ENCODE results near the gene SV2C.
"Not testable (repeated sequence)": the region's sequence is repeated elsewhere in the genome, so short reads cannot be mapped to it uniquely, and the experiment has no call there.

SV2C gene

DNA sequence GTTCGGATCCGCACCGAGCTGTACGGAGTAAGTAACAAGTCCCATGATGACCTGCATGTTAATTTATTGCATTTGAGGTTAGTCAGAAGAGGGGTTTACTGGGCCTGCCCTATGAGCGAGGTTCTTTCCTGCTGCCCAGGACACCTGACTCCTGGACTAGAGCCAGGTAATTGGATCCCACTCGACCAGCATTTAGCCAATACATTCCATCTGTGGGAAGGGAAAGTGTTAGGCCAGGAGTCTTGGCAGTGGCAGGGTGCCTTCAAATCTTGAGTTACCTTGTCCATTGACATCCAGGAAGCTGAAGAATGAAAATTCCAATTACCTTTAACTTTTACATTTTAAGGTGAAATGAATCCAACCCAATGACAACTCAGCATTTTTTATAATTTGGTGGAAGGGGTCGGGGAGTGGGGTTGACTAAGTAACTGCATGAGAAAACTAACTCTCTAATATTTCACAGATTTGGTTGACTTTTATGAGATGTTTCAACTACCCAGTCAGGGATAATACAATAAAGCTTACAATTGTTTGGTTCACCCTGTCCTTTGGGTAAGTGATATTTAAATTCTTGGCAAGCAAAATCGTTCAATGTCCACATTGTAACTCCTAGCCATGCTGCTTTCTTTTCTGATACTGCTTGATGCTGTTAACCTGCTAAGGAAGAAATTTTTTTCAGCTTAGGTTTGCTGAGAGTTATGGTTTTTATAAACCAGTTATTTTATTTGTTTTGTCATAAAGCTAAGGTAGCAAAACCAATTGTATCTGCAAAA is 208.3 kb downstream of the SV2C start:
- Histone ChIP-seq H3K27ac (ENCODE audit: low read length) (peak overlapping the region; percentile 16), H3K9me3 (ENCODE audit: control insufficient read depth in 1 of 2, low read length in 2 of 2) (no peaks in the 10 kb centered on the region), H3K36me3 (ENCODE audit: control insufficient read depth in 1 of 2, insufficient read depth in 2 of 2, low read length in 2 of 2) (no peaks in the 10 kb centered on the region), H3K4me3 (ENCODE audit: low read depth in 1 of 2, low read length in 2 of 2) (no peak overlapping the region), H3K27me3 (ENCODE audit: low read depth, low read length) (no peaks in the 10 kb centered on the region), H3K4me1 (ENCODE audit: control insufficient read depth in 1 of 2, insufficient read depth in 2 of 2, low read length in 2 of 2) (peaks cover 0 to 7% of the 10 kb centered on the region in 2 donors)

DNA sequence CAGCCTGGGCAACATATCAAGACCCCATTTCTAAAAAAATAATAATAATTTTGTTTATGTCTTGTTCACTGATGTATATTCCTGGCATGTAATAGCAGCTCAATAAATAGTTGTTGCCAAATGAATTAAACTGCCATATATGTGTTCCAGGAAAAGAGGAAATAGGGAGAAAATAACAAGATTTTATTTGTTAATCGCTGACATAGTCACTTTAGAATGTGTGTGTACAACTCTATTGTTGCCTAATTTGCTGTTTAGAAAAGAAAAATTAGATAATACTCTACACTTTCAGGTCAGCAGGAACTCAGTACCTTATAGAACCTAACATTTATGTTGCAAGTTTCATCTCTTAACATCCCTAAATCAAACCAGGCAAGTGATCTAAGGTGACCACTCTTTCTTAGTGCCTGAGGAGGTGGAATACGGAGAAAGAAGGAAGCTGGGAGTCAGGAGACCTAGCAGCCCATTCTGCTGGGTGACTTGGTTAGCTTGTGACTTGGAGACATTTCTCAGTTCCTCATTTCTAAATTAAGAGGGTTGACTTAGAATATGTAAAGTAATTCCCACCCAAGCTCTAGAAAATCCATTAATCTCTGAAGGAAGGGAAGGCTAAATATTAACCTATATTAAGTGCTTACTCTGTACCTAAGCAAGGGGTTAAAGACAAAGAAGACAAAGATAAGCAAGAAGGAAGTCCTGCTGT is 209.6 kb downstream of the SV2C start:
- H3K4me1 ChIP-seq (ENCODE audit: control insufficient read depth in 1 of 2, insufficient read depth in 2 of 2, low read length in 2 of 2) = peaks cover 0 to 7% of the 10 kb centered on the region in 2 donors
- H3K27ac ChIP-seq (ENCODE audit: low read length) = peak overlapping the region; percentile 22
- no peak overlapping the region for H3K4me3 ChIP-seq (ENCODE audit: low read depth in 1 of 2, low read length in 2 of 2)
- H3K36me3 ChIP-seq (ENCODE audit: control insufficient read depth in 1 of 2, insufficient read depth in 2 of 2, low read length in 2 of 2) = no peaks in the 10 kb centered on the region
- no peaks in the 10 kb centered on the region for H3K27me3 ChIP-seq (ENCODE audit: low read depth, low read length)
- H3K9me3 ChIP-seq (ENCODE audit: control insufficient read depth in 1 of 2, low read length in 2 of 2) = no peaks in the 10 kb centered on the region

DNA sequence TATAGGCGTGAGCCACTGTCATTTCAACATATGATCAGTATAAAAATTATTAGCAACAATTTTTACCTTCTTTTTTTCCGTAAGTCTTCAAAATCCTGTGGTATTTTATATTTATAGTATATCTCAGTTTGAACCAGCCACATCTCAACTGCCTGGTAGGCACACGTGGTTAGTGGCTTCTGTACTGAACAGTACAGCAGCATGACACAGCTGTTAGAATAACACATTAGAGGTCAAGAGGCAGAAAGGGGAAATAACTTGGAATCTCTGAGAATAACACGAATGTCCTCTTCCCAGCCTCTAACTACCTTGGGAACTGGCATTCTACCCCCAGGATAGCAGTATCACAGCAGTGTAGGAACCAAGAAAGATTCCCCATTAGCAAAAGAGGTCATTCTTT is 211.4 kb downstream of the SV2C start:
- H3K9me3 ChIP-seq (ENCODE audit: control insufficient read depth in 1 of 2, low read length in 2 of 2) = no peaks in the 10 kb centered on the region
- no peaks in the 10 kb centered on the region for H3K27me3 ChIP-seq (ENCODE audit: low read depth, low read length)
- H3K4me1 ChIP-seq (ENCODE audit: control insufficient read depth in 1 of 2, insufficient read depth in 2 of 2, low read length in 2 of 2) = peaks cover 0 to 7% of the 10 kb centered on the region in 2 donors
- no peak overlapping the region for H3K27ac ChIP-seq (ENCODE audit: low read length)
- no peaks in the 10 kb centered on the region for H3K36me3 ChIP-seq (ENCODE audit: control insufficient read depth in 1 of 2, insufficient read depth in 2 of 2, low read length in 2 of 2)
- no peak overlapping the region for H3K4me3 ChIP-seq (ENCODE audit: low read depth in 1 of 2, low read length in 2 of 2)

DNA sequence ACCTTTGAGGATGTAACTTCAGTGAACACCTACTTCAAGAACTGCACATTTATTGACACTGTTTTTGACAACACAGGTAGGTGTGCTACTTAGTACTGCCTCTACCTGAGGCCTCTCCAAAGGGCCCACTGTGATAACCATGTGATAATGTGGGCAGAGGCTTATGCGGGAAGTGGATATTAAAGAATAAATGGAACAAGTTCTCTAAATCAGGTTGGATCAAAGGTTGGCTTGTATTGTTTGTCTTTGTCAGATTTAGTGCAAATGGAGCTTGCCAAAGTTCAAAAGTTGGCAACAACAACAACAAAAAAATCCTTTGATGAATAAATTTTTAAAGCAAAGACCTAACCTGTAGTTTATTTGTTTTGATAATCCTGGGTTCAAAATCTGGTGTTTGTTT is 215.7 kb downstream of the SV2C start:
- H3K4me3 ChIP-seq (ENCODE audit: low read depth in 1 of 2, low read length in 2 of 2) = no peak overlapping the region
- no peaks in the 10 kb centered on the region for H3K27me3 ChIP-seq (ENCODE audit: low read depth, low read length)
- peaks cover 0 to under 1% of the 10 kb centered on the region in 2 donors for H3K4me1 ChIP-seq (ENCODE audit: control insufficient read depth in 1 of 2, insufficient read depth in 2 of 2, low read length in 2 of 2)
- no peak overlapping the region for H3K27ac ChIP-seq (ENCODE audit: low read length)
- no peaks in the 10 kb centered on the region for H3K36me3 ChIP-seq (ENCODE audit: control insufficient read depth in 1 of 2, insufficient read depth in 2 of 2, low read length in 2 of 2)
- H3K9me3 ChIP-seq (ENCODE audit: control insufficient read depth in 1 of 2, low read length in 2 of 2) = no peaks in the 10 kb centered on the region

DNA sequence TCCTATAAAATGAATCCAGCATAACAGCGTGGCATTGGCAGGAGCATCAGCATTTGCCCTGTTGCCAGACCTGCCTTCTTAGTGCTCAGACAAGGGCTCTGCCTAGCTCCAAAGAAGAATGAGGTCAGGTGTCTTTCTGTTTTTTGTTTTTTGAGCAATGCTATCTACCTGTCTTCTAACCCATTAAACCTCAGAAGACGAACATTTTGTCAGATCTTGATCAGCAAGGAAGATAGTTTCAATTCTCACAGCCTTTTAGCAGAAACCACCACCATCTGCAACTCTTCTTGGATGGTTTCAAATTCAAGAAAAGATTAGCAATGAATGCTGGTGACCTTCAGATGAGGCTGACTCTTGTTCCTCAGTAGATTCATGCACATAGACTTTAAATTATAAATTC is 216.4 kb downstream of the SV2C start:
- Histone ChIP-seq H3K4me3 (ENCODE audit: low read depth in 1 of 2, low read length in 2 of 2) (no peak overlapping the region), H3K36me3 (ENCODE audit: control insufficient read depth in 1 of 2, insufficient read depth in 2 of 2, low read length in 2 of 2) (no peaks in the 10 kb centered on the region), H3K4me1 (ENCODE audit: control insufficient read depth in 1 of 2, insufficient read depth in 2 of 2, low read length in 2 of 2) (no peaks in the 10 kb centered on the region)

DNA sequence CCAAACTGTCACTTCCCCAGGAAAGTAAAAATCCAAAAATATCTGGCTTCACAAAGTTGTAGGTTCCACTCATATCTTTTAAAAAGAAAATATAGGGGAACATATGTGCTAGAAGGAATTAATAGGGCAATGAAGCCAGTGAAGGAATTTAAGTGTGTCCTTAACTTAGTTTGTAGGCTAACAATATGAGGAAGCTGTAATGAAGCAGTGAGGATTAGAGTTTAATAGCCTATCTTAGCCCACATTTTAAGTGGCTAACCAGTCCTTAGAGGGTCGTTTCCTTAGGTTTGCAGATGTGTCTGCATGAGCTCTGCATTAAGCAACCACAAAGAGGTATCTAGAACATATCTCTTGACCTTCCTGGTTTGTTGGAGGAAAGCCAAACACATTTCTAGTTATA is 218.7 kb downstream of the SV2C start:
- H3K4me3 ChIP-seq (ENCODE audit: low read depth in 1 of 2, low read length in 2 of 2); H3K36me3 ChIP-seq (ENCODE audit: control insufficient read depth in 1 of 2, insufficient read depth in 2 of 2, low read length in 2 of 2); H3K27ac ChIP-seq (ENCODE audit: low read length); H3K9me3 ChIP-seq (ENCODE audit: control insufficient read depth in 1 of 2, low read length in 2 of 2); H3K4me1 ChIP-seq (ENCODE audit: control insufficient read depth in 1 of 2, insufficient read depth in 2 of 2, low read length in 2 of 2); H3K27me3 ChIP-seq (ENCODE audit: low read depth, low read length): not testable (repeated sequence)

More for the DNA sequence above, 216.4 kb downstream of the SV2C start:
- no peaks in the 10 kb centered on the region for H3K27me3 ChIP-seq (ENCODE audit: low read depth, low read length)
- no peaks in the 10 kb centered on the region for H3K9me3 ChIP-seq (ENCODE audit: control insufficient read depth in 1 of 2, low read length in 2 of 2)
- no peak overlapping the region for H3K27ac ChIP-seq (ENCODE audit: low read length)

DNA sequence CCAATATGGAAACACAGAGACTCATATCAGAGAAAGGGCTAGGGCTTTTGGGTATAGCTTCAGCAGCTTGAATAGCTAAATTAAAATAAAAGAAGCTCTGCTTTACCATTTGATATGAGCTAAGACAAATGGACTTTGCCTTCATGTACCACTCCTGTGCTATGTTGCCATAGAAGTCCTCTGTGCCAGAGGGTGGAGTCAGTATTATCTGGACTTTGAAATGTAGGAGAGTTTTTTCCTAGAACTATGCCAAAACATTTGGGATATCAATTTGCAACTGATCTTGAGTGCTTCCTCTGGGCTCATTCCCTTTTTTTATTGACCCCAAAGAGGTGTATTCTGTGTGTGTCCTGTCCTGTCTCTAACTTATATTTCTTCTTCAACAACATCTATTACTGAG is 219.5 kb downstream of the SV2C start:
- H3K4me1 ChIP-seq (ENCODE audit: control insufficient read depth in 1 of 2, insufficient read depth in 2 of 2, low read length in 2 of 2); H3K9me3 ChIP-seq (ENCODE audit: control insufficient read depth in 1 of 2, low read length in 2 of 2); H3K27me3 ChIP-seq (ENCODE audit: low read depth, low read length); H3K4me3 ChIP-seq (ENCODE audit: low read depth in 1 of 2, low read length in 2 of 2); H3K36me3 ChIP-seq (ENCODE audit: control insufficient read depth in 1 of 2, insufficient read depth in 2 of 2, low read length in 2 of 2); H3K27ac ChIP-seq (ENCODE audit: low read length): not testable (repeated sequence)

DNA sequence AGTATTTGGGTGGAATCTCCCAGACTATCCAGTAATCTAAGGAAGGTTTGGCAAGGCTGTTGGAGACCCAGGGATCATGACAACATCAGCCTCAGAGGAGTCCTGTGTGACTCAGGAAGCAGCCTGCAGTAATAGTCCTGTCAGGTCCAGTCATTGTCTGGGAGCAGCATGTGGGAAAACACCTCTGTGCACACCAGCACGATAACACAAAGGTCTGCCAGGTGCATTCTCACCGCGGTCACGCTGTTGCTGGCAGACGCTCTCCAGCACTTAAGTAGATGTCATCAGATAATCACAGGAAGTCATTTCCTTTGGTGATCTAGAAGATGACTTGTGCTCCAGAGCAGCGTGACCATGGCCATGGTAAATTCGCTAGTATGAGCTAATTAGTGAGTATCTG is 220.7 kb downstream of the SV2C start:
- Histone ChIP-seq H3K9me3 (ENCODE audit: control insufficient read depth in 1 of 2, low read length in 2 of 2) (no peaks in the 10 kb centered on the region), H3K36me3 (ENCODE audit: control insufficient read depth in 1 of 2, insufficient read depth in 2 of 2, low read length in 2 of 2) (no peaks in the 10 kb centered on the region), H3K27ac (ENCODE audit: low read length) (no peak overlapping the region), H3K27me3 (ENCODE audit: low read depth, low read length) (no peaks in the 10 kb centered on the region), H3K4me1 (ENCODE audit: control insufficient read depth in 1 of 2, insufficient read depth in 2 of 2, low read length in 2 of 2) (no peaks in the 10 kb centered on the region), H3K4me3 (ENCODE audit: low read depth in 1 of 2, low read length in 2 of 2) (no peak overlapping the region)

DNA sequence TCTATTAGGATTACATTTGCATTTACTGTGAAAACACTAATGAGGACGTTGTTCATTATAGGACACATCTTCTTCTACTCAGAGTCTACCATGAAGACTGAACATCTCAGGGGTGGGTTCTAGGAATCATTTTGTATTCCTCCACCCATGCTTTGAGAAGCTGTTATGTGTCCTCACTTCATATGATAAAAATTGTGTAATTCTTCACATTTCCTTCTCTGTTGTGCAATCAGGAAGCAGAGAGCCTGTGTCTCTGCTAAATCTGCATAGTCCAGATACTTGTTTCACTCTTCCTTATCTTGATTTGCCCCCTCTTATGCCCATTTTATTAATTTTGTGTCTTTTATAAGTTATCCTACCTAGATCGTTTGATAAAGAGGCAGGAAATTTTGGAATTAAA is 222.1 kb downstream of the SV2C start:
- Histone ChIP-seq H3K27ac (ENCODE audit: low read length) (no peak overlapping the region), H3K4me3 (ENCODE audit: low read depth in 1 of 2, low read length in 2 of 2) (no peak overlapping the region), H3K27me3 (ENCODE audit: low read depth, low read length) (no peaks in the 10 kb centered on the region), H3K4me1 (ENCODE audit: control insufficient read depth in 1 of 2, insufficient read depth in 2 of 2, low read length in 2 of 2) (no peaks in the 10 kb centered on the region), H3K9me3 (ENCODE audit: control insufficient read depth in 1 of 2, low read length in 2 of 2) (no peaks in the 10 kb centered on the region), H3K36me3 (ENCODE audit: control insufficient read depth in 1 of 2, insufficient read depth in 2 of 2, low read length in 2 of 2) (no peaks in the 10 kb centered on the region)

DNA sequence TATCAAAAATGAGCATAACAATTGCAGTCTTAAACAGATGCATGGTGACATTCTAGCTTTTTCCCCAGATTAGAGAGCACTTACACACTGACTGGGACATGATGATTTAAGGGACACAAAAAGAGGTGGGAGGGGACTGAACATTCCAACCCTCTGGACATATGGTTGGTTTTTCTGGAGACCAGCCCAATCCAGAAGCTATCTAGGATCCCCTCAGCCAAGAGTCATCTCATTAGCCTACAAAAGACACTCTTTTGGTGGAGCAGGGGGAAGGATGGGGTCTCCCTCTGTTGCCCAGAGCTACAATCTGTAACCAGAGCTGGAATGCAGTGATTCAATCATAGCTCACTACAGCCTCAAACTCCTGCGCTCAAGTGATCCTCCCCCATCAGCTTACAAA is 222.6 kb downstream of the SV2C start:
- no peak overlapping the region for H3K27ac ChIP-seq (ENCODE audit: low read length)

DNA sequence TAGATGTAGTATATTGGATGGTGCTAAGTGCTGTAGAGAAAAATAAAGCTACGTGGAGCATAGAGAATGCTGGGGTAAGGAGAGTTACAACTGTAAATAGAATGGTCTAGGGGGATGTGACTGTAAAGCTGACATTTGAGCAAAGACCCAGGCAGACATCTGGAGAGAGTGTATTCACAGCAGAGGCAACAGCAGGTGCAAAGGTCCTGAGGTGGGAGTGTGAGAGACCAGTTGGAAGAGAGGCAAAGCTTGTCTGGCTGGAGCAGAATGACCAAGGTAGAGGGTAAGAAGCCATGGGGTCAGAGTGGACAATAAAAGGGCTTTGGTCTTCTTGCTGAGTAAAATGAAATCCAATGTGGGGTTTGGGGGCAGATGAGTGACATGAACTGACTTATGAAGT is 227.0 kb downstream of the SV2C start:
- Histone ChIP-seq H3K27me3 (ENCODE audit: low read depth, low read length) (no peaks in the 10 kb centered on the region), H3K4me1 (ENCODE audit: control insufficient read depth in 1 of 2, insufficient read depth in 2 of 2, low read length in 2 of 2) (no peaks in the 10 kb centered on the region), H3K27ac (ENCODE audit: low read length) (no peak overlapping the region), H3K36me3 (ENCODE audit: control insufficient read depth in 1 of 2, insufficient read depth in 2 of 2, low read length in 2 of 2) (no peaks in the 10 kb centered on the region), H3K9me3 (ENCODE audit: control insufficient read depth in 1 of 2, low read length in 2 of 2) (no peaks in the 10 kb centered on the region), H3K4me3 (ENCODE audit: low read depth in 1 of 2, low read length in 2 of 2) (no peak overlapping the region)

More for the DNA sequence above, 222.6 kb downstream of the SV2C start:
- H3K4me1 ChIP-seq (ENCODE audit: control insufficient read depth in 1 of 2, insufficient read depth in 2 of 2, low read length in 2 of 2) = no peaks in the 10 kb centered on the region
- no peak overlapping the region for H3K4me3 ChIP-seq (ENCODE audit: low read depth in 1 of 2, low read length in 2 of 2)
- no peaks in the 10 kb centered on the region for H3K27me3 ChIP-seq (ENCODE audit: low read depth, low read length)
- no peaks in the 10 kb centered on the region for H3K36me3 ChIP-seq (ENCODE audit: control insufficient read depth in 1 of 2, insufficient read depth in 2 of 2, low read length in 2 of 2)
- no peaks in the 10 kb centered on the region for H3K9me3 ChIP-seq (ENCODE audit: control insufficient read depth in 1 of 2, low read length in 2 of 2)

DNA sequence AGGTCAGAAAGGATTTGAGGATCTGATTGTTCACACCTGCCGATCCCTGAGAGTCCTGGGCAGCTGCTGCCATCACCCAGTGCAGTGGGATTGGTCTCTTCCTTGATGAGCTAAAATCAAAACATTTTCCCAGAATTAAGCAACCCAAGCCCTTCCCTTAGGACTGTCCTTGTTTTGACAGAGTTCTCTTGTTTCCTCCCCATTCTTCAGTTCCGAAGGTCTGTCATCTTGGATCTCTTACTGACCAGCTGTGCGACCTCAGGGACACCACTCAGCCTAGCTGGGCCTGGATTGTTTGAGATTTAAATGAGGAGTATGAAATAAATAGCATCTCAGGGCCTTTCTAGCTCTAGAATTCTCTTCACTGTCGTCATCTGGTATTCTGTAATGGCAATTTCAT is 229.6 kb downstream of the SV2C start:
- H3K36me3 ChIP-seq (ENCODE audit: control insufficient read depth in 1 of 2, insufficient read depth in 2 of 2, low read length in 2 of 2) = no peaks in the 10 kb centered on the region
- H3K27me3 ChIP-seq (ENCODE audit: low read depth, low read length) = no peaks in the 10 kb centered on the region
- H3K9me3 ChIP-seq (ENCODE audit: control insufficient read depth in 1 of 2, low read length in 2 of 2) = no peaks in the 10 kb centered on the region
- H3K27ac ChIP-seq (ENCODE audit: low read length) = no peak overlapping the region
- no peak overlapping the region for H3K4me3 ChIP-seq (ENCODE audit: low read depth in 1 of 2, low read length in 2 of 2)
- H3K4me1 ChIP-seq (ENCODE audit: control insufficient read depth in 1 of 2, insufficient read depth in 2 of 2, low read length in 2 of 2) = no peaks in the 10 kb centered on the region
